Ectodermal cell (in vitro differentiated cells): ENCODE results near the gene CLCNKA.
"Not testable (repeated sequence)": the region's sequence is repeated elsewhere in the genome, so short reads cannot be mapped to it uniquely, and the experiment has no call there.

Experiments used
- H3K27ac ChIP-seq: 2 replicates; pipeline ENCODE4 v1.7.0; 2013; ENCODE audit warnings: mild to moderate bottlenecking, low read depth, low read length; ENCODE audit not compliant: insufficient read depth, poor library complexity, severe bottlenecking
- H3K27me3 ChIP-seq: 2 replicates; pipeline ENCODE4 v1.7.0; 2013; ENCODE audit warnings: mild to moderate bottlenecking, low read length; ENCODE audit not compliant: insufficient read depth, control insufficient read depth, poor library complexity, severe bottlenecking
- H3K36me3 ChIP-seq: one replicate; pipeline ENCODE4 v1.7.0; 2013; ENCODE audit warnings: low read length; ENCODE audit not compliant: control insufficient read depth, insufficient read depth
- H3K4me1 ChIP-seq: one replicate; pipeline ENCODE4 v1.7.0; 2013; ENCODE audit warnings: low read length; ENCODE audit not compliant: control insufficient read depth, insufficient read depth
- H3K4me3 ChIP-seq: 2 replicates; pipeline ENCODE4 v1.7.0; 2013; ENCODE audit warnings: low read depth, low read length, control low read depth; ENCODE audit not compliant: insufficient read depth
- H3K9me3 ChIP-seq: 2 replicates; pipeline ENCODE4 v1.7.0; 2013; ENCODE audit warnings: mild to moderate bottlenecking, low read length, moderate library complexity; ENCODE audit not compliant: control insufficient read depth
- WGBS, 2 experiments: methylation state at CpG; one replicate each; pipeline ENCODE4 v1.1.7; 2013; ENCODE audit warnings: missing lambda C conversion rate in 2 of 2; 5-methylcytosine and 5-hydroxymethylcytosine counted together

CLCNKA gene

DNA sequence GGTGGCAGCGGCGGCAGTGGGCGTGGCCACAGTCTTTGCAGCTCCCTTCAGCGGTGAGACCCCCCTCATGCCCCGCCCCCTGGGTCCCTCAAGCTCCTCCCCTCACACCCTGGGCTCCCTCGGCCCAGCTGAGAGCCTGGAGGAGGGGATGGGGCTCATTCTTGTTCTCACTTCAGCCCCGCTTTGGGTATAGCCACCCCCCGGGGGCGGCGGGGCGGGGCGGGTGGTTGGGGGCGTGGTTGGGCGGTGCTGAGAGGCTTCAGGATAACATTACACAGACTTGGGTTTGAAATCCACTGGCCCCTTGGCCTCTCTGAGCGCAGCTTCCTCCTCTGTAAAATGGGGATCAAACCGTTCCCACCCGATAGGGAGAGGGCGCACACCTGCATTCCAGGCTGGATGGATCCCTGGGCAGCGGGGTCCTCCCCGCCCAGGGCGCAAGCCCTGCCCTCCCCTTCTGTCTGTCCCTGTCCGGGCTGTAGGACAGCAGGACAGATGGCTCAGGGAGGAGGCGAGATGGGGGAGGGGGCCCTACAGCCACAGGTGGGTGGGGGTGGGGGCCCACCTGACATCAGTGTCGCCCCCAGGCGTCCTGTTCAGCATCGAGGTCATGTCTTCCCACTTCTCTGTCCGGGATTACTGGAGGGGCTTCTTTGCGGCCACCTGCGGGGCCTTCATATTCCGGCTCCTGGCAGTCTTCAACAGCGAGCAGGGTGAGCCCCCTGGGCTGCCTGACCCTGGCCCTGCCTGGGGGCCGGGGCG lies 5.1 kb downstream of the CLCNKA start:
- no peaks in the 10 kb centered on the region for H3K9me3 ChIP-seq
- H3K27ac ChIP-seq = no peak overlapping the region
- H3K36me3 ChIP-seq = no peaks in the 10 kb centered on the region
- WGBS, 2 experiments = 17 to 22% methylated on average over 33 of the region's 33 CpGs
- H3K27me3 ChIP-seq = peaks cover 7% of the 10 kb centered on the region
- H3K4me1 ChIP-seq = peaks cover 13% of the 10 kb centered on the region
- H3K4me3 ChIP-seq = no peak overlapping the region

DNA sequence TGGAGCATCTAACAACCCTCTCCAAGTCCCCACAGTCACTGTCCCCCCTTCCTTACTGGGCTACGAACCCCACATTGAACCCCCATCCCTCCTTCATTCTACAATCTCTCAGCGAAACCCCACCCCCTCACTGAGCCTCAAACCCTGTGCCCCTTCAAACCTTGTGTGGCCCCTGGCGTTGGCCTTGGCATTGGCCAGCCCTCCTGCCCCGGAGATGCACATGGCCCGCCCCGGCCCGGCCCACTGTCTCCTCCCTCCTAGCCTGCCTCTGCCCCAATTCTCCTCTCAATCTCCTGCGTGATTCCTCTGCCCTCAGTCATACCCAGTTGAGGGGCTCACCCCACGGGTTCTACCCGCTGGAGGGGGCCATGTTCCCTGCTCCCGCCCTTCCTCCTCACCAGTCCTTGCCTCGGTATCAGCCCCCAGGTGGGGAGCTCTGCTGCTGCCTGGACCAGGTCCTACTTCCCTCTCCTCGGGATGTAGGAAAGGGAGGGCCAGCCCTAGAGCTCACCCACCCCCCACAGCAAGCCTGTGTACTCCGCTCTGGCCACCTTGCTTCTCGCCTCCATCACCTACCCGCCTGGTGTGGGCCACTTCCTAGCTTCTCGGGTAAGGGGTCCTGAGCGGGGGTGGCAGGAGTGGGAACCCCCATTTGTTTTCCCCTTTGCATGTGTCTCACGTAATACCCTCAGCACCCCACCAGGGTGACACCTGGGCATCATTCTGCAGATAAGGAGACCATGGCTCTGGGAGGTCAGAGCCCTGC lies 6.6 kb downstream of the CLCNKA start:
- Histone ChIP-seq H3K4me1 (peaks cover 13% of the 10 kb centered on the region), H3K27me3 (peaks cover 7% of the 10 kb centered on the region), H3K36me3 (no peaks in the 10 kb centered on the region), H3K27ac (no peak overlapping the region), H3K9me3 (no peaks in the 10 kb centered on the region), H3K4me3 (no peak overlapping the region)
- WGBS, 2 experiments = 84 to 85% methylated on average over 19 of the region's 19 CpGs

DNA sequence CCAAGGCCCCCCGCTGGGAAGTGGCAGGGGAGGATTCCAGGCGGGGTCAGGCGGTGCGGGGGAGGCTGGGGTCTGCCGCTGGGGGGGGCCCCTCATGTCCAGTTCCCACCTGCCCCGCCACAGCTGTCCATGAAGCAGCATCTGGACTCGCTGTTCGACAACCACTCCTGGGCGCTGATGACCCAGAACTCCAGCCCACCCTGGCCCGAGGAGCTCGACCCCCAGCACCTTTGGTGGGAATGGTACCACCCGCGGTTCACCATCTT lies 7.1 kb downstream of the CLCNKA start:
- H3K27ac ChIP-seq, H3K4me3 ChIP-seq, H3K36me3 ChIP-seq, H3K9me3 ChIP-seq, H3K27me3 ChIP-seq: not testable (repeated sequence)
- WGBS, 2 experiments = 83 to 90% methylated on average over 13 of the region's 13 CpGs
- peaks cover 13% of the 10 kb centered on the region for H3K4me1 ChIP-seq

GRCh38 chr1:16029288-16029687 lies 7.5 kb downstream of the CLCNKA start:
- WGBS, 2 experiments = 93 to 95% methylated on average over 1 of the region's 1 CpG
- H3K4me1 ChIP-seq = peaks cover 13% of the 10 kb centered on the region
- H3K27me3 ChIP-seq = peaks cover 7% of the 10 kb centered on the region
- H3K9me3 ChIP-seq = no peaks in the 10 kb centered on the region
- no peaks in the 10 kb centered on the region for H3K36me3 ChIP-seq
- no peak overlapping the region for H3K27ac ChIP-seq
- H3K4me3 ChIP-seq = no peak overlapping the region

- Histone ChIP-seq H3K27ac (no peak overlapping the region), H3K4me1 (peaks cover 13% of the 10 kb centered on the region), H3K36me3 (no peaks in the 10 kb centered on the region), H3K27me3 (peaks cover 7% of the 10 kb centered on the region), H3K4me3 (no peak overlapping the region), H3K9me3 (no peaks in the 10 kb centered on the region)
- WGBS, 2 experiments = 88 to 93% methylated on average over 8 of the region's 8 CpGs
Measured at GRCh38 chr1:16031551-16031950, 9.7 kb downstream of the CLCNKA start.

- Histone ChIP-seq H3K27me3 (no peaks in the 10 kb centered on the region), H3K4me1 (peaks cover 6% of the 10 kb centered on the region), H3K9me3 (no peaks in the 10 kb centered on the region), H3K4me3 (no peak overlapping the region), H3K27ac (no peak overlapping the region), H3K36me3 (no peaks in the 10 kb centered on the region)
- WGBS, 2 experiments = 63 to 64% methylated on average over 18 of the region's 18 CpGs
Measured at GRCh38 chr1:16032388-16033102, 10.7 kb downstream of the CLCNKA start.

DNA sequence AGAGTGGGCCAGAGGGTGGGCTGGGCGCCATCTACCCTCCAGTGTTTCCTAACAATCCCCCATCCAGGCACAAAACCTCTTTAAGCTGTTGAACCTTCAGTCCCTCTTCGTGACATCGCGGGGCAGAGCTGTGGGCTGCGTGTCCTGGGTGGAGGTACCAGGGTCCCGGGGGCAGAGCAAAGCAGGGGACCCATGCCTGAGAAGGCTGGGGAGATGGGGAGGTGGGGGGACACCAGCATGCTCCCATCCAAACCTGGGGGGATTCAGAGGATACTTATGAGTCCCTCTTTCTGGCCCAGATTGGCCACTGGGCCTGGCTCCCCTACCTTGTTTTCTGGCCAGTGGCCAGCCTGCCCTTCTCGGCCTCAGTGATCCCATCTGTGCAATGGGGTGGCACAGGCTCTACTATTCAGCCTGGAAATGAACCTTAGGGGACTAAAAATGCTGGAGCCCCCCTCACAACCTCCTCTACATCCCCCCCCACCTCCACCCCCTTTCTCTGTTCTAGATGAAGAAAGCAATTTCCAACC lies 11.3 kb downstream of the CLCNKA start:
- H3K27ac ChIP-seq, H3K27me3 ChIP-seq, H3K9me3 ChIP-seq, H3K4me3 ChIP-seq, H3K36me3 ChIP-seq, H3K4me1 ChIP-seq: not testable (repeated sequence)
- WGBS, 2 experiments = 50 to 64% methylated on average over 7 of the region's 7 CpGs

DNA sequence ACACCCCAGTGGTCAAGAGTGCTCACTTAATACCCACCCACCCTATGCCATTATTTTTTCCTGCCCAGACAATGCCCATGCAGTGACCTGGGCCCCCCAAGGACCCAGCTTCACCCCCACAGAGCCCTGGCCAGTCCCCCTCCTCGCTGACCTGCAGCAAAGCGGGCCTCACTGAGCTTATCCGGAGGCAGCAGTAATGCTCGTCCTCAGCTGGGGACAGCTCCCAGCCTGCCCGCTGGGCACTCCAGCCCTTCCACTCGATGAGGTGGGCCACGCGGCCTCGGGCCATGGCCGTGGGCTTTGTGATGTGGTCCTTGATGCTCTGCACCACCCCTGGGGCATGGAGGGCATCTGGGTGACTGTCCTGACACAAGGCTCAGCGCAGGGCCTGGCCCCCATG lies 14.6 kb downstream of the CLCNKA start:
- H3K9me3 ChIP-seq, H3K4me3 ChIP-seq, H3K4me1 ChIP-seq, H3K27ac ChIP-seq, H3K36me3 ChIP-seq, H3K27me3 ChIP-seq: not testable (repeated sequence)
- WGBS, 2 experiments = 87 to 92% methylated on average over 7 of the region's 11 CpGs

DNA sequence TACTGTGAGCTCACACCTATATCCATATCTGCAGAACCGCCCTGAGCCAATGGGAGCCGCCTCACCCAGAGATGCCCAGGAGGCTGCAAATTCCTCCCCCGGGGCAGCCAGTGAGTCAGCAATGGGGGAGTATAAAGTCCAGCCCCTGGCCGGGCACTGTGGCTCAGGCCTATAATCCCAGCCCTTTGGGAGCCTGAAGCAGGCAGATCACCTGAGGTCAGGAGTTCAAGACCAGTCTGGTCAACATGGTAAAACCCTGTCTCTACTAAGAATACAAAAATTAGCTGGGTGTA lies 16.7 kb downstream of the CLCNKA start:
- Histone ChIP-seq H3K9me3 (no peaks in the 10 kb centered on the region), H3K27ac (no peak overlapping the region)
- 88 to 92% methylated on average over 4 of the region's 4 CpGs for WGBS, 2 experiments

GRCh38 chr1:16039871-16040270 lies 18.0 kb downstream of the CLCNKA start:
- H3K4me1 ChIP-seq, H3K27ac ChIP-seq, H3K36me3 ChIP-seq, H3K9me3 ChIP-seq, H3K27me3 ChIP-seq, H3K4me3 ChIP-seq: not testable (repeated sequence)
- 88 to 89% methylated on average over 8 of the region's 8 CpGs for WGBS, 2 experiments

More for the DNA sequence above, 16.7 kb downstream of the CLCNKA start:
- Histone ChIP-seq H3K36me3 (no peaks in the 10 kb centered on the region), H3K4me1 (no peaks in the 10 kb centered on the region), H3K27me3 (no peaks in the 10 kb centered on the region), H3K4me3 (no peak overlapping the region)
